ENCODE measurements around the gene KCNMB1.

Gene KCNMB1

DNA sequence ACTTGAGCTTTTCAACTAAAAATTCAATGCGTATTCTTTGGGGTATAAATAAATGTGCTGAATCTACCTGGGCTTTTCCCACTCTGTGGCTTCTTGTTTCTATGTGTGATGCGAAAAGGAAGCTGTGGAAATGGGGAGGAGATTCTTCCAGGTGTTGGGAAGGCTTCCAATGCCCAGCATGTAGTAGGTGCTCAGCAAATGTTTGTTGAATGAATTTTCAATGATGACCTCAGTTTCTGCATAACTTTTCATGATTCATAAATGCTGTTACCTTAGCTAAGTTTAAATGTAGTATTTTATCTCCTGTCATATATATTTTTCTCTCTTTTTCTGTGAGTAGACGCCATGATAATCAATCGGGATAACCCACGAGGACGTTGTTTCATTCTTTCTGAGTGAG is 25.6 kb upstream of the KCNMB1 start:
- DNase-seq (ENCODE audit: low spot score): no peak

DNA sequence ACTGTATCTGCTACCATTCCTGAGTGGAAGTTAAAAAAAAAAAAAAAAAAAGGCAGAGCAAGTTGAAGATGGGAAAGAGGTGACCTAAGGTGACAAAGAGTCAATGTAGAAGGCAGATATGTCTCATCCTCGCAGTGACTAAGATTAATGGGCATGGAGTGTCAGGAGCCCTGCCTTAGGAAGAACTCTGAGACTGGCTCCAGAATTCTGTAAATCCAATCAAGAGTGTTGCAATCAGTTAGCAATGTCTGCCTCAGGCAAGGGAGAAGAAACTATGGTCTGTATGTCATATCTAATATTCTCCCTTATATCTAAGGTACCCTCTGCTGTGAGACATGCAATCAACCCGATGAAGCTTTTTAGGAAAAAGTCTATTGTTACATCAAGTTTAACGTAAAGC is 24.7 kb upstream of the KCNMB1 start:
- DNase-seq (ENCODE audit: low spot score): no peak

DNA sequence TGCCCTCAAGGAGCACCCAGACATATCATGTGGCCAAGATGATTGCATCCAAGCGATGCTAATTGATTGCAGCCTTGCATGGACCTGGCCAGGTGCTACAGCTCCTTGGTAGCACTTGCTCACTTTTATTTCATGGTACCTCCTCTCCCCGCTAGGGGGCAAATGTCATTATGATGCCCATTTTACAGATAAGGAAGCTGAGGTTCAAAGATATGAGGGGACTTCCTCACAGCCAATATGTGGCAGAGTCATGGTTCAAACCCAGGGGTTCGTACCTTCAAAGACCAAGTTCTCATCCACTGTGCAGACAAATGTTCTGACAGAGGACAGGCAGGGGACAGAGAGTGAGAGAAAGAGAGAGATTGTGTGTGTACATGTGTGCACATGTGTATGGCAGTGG is 21.9 kb upstream of the KCNMB1 start:
- no peak for DNase-seq (ENCODE audit: low spot score)

DNA sequence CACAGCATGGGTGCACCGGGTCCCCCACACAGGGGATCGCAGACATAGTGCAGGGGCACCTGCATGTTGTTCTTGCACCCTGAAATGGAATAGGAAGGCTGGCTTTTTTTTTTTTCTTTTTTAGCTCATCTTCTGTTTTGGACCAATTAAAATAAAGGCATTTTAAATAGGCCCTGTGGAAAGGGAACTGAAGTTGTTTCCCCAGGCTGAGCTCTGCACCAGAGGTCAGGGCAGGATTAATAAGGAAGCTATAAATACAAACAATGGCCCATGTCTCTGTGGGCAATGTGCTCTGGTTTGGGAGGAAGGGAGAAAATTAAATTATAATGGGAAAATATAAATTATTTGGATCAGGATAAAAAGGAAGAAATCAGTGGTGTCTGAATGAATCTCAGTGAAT is 21.2 kb upstream of the KCNMB1 start:
- DNase-seq (ENCODE audit: low spot score): no peak

DNA sequence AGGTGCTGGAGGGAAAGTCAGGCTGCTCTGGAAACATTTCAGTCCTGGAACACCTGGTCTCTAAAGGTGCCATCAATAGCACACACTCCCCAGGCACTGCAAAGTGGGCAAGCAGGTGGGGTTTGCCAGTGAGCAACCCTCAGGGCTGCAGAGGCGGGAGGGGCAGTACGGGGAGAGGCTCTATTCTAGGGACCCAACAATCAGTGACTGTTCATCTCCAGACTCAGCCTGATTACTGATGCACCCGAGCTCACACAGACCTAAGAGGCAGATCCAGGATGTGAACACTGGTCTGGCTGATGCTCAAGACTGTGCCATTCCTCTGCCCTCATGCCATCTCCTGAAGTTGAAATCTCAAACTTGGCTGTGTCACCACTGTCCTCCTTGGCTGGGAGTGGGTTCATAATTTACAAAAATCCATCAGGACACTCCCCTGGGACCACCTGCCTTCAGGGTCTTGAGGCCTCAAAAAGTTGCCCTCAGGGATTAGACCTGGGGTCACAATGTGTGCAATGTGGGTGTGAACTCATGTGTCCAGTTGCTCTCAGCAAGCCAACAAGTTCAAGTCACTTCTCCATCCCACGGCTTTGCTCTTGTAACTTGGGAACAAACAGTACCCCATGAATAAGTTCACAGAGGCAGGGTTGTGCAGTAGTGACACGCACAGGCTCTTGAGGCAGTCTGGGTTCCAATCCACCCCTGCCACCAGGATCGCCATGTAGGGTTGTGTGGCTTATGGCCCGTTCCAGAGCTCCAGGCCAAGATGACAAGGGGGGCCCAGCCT is 19.9 kb upstream of the KCNMB1 start:
- no peak for DNase-seq (ENCODE audit: low spot score)

DNA sequence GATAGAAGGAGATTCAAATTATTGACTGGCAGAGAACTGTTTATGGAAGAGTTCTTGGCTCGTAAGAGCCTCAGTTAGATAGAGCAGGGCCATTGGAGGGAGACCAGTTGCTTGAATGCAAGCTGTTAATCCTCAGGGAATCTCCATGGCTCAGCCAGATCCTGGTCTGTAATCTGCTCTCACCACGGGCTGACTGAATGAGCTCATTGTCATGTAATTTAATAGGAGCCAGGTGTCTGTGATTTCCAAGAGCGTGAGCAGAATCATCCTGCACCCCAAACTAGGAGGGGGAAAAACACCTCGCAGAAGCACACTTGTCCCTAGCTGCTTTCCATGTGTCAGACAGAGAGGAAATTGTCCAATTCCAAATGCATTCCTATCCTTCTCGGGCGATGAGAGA is 19.1 kb upstream of the KCNMB1 start:
- DNase-seq (ENCODE audit: low spot score): no peak

DNA sequence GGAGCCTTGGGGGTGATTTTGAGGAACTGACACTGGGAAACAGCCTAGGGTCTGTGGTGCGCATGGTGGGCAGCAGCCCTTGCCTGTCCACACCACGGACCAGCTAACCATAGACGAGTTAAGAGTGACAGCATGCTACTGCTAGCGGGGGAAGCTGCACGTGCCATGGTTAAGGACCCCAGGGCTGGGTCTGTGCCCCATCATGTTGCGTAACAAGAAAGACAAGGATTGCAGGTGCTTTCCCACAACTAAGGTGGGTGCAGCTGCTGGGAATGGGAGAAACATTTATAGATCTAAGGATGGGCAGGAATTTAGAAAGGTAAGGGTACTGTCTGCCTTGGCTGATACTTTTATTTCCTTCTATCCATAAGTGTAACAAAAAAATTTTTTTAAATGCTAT is 17.9 kb upstream of the KCNMB1 start:
- no peak for DNase-seq (ENCODE audit: low spot score)

DNA sequence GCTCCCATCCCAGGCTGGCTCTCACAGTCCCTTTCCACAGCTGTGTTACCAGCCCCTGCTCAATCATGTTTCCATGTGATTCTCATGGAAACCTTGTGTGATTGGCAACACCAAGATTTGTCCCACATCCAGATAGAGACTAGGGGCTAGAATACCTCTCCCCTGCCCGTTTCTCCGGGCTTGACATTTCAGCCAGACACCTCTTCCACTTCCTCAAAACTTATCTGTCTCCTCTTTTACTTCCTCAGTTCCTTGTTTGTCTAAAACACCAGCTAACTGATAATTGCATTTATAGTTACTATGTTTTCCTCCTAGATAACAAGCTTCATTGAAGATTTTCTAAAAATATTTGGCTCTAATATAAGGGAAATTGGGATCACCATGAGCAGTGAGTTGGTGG is 16.6 kb upstream of the KCNMB1 start:
- no peak for DNase-seq (ENCODE audit: low spot score)

DNA sequence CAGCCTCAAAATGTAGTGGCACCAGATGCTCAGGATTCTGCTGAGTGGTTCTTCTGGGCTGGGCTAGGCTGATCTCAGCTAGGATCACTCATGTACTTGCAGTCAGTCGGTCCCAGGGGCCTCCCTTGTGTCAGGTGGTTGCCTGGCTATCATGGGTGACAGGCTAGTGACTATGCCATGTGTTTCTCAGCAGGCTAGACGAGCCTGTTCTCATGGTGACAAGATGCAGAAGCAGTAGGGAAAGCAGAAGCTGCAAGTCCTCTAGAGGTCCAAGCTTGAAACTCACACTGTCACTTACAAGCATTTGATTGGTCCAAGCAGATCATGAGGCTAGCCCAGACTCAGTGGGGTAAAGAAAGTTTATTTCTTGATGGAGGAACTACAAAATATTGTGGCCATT is 15.2 kb upstream of the KCNMB1 start:
- DNase-seq (ENCODE audit: low spot score): no peak

DNA sequence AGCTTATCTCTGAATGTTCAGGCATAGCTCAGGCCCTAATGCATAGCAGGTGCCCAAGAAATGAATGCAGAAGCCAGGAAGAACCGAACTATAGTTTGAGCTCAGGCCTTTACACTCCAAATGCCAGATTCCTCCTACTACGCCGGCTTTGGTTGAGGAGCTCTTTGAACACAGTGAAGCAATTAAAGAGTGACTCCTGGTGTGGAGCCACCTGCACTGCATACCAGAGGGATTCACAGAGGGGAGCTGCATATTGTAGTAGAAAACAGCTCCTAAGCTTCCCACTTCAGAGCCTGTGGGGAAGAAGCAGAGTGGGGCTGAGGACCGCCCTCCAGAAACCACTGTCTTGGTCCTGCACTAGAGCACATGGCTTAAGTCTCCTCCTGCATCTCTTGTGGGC is 14.5 kb upstream of the KCNMB1 start:
- no peak for DNase-seq (ENCODE audit: low spot score)

DNA sequence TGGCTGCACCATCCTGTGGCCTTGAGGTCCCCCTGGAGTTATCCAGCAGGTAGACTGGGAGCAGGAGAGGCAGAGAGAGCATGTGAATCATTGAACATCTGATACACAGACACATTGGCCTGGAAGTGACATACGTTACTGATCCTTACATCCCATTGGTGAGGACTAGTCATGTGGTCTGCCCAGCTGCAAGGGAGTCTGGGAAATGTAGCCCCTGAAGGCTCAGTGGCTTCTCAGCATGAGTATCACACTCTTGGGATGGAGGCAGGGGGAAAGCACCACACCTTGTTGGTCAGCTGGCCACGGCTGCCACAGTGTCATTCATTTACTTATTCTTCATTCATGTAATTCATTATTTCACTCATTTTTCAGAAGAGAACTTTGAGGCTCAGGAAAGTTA is 13.3 kb upstream of the KCNMB1 start:
- DNase-seq (ENCODE audit: low spot score): no peak

DNA sequence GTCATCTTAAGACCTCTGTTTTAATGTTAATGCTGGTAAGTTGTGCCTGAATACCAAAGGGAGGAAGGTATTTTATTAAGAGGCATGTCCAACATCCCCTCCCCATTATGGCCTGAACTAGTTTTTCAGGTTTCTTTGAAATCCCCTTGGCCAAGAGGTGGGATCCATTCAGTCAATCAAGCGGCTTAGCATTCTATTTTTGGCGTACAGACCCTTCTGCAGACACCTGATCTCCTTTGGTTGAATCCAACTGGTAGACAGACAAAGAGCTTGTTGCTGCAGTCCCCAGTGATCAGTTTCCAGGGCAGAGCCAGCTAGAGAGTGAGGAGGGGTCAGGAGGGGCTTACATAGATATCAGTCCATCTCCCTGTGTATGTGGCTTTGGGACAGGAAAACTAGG is 7.9 kb upstream of the KCNMB1 start:
- no peak for DNase-seq (ENCODE audit: low spot score)

DNA sequence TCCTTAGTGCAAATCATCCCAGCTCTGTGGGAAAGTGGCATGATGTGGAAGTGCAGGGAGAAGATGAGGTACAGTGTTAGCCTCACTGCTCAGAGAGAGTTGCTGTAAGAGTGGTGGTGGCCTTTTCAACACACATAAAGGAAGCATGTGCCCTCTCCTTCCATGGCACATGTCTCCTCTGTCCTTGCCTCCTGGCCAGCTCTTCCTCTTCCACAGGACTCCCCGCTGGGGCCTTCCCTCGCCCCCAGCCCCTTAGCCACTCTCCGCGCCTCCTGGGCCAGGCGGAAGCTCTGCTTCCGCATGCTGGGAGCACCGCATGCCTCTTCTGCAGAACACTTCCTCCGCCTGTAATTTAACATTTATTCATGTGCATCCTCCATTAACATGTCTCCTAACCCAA is 4.8 kb upstream of the KCNMB1 start:
- DNase-seq (ENCODE audit: low spot score): no peak

DNA sequence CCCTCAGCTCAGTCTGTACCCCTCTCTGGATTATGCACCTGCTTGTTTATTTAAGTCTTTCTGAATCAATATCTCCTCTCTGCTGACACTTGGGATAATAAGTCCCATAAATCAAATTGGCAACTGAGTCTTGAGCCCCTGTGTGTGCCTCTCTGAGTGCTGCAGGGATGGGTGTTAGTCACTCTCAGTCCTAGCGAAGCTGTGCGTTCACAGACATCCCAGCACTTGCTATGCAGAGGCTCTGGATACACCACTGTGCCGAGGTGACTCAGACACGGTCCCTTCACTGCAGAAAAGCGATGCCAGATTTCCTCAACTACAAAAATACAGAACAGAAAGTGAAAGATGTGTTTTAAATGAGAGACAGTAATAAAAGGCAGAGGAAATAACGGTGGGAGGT is 4.1 kb upstream of the KCNMB1 start:
- DNase-seq (ENCODE audit: low spot score): no peak

DNA sequence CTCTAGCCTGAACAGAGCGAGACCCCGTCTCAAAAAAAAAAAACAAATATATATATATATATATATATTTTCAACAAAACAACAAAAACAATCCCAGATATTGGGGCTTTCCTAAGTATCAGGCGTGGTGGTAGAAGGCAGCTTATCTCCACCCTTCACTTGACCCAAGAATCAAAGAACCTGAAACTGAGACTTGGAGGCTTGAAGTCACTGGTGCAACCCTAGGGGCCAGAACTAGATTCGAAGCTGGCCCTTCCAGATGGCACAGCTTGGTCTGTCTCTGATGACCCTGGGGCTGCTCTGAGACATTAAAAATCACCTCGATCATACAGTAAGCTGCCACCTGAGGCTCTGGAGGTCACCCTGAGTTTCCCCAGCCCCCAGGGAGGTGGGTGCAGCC is 1.3 kb upstream of the KCNMB1 start:
- no peak for DNase-seq (ENCODE audit: low spot score)

DNA sequence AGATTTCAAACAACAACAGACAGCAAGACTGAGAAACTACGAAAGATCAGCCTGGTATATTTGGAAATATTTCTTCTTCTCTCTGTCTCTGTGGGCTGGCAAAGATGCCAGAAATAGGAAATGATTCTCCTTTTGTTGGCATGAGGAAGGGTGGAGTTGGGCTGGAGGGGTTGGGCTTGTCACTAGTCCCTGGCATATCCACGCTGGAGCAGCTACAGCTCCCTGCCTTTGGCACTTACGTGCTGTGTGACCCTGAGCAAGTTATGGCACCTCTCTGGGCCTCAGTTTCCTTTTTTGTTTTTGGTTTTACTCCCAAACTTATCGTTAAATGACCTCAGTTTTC is 354 bp upstream of the KCNMB1 start:
- no peak for DNase-seq (ENCODE audit: low spot score)

DNA sequence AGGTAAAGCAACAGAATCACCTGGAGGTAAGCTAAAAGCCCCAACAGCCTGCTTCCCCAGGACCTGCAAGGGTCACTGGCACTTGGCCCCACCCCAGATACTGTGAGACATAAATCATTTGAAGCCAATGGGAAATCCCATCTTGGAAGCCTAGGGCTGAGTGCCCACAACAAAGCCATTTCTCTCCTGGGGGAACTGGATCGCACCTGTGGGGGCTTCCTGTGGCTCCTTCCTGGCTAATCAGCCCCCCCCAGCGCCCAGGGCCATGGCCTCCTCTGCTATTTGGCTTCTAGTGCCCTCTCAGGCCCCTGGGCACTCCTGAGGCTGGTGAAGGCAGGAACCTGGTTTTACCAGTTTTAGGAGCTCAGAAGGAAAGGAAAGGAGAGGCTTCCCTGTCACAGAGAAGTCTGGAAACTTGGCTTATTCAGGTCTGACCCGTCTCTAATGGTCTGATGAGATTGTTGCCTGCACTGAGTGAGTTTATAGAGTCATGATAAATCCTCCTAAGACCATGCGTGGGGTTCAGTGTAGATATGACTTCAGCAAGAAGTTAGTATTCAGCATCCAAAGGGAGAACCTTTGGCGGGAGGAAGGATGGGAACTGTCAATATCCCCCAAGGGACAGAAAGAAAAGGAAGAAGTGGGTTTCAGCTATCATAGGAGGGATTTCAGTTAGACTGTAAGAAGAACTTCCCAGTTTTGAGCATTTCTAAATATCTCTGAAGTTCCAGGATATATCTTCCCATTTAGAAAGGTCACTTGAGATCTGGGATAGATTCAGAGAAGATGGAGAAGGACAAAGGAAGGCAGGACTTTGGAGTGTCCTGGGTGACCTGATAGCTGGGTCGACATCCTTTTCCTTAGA is 1.2 kb downstream of the KCNMB1 start:
- DNase-seq (ENCODE audit: low spot score): no peak

DNA sequence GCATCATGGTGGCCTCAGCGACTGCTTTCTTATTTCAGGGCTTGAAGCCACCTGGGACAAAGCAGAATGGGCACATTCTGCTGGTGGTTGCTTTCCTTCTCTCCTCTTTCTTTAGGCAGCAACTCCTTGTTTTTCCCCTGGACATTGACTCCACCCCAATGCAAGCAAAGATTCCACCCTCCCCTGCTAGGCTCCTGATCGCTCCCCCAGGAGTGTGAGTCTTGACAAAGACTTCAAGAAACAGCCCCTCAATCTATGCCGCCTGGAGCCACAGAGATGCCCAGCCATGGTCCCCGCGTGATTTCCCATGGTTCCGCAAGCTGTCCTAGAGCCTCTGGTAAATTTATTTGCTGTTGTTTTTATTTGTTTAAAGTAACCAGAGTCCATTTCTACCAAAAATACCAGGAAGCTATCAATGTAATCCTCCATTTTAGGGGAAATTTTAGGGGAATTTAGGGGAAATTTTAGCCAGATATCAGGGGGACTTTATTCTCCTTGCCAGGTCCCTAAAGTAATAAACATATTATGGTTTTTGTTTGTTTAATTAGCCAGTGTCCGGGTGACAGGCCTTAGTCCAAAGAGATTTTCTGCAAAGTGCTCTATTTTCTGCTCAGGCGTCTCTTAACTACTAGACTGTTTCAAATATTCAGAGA is 2.3 kb downstream of the KCNMB1 start:
- DNase-seq (ENCODE audit: low spot score): no peak

DNA sequence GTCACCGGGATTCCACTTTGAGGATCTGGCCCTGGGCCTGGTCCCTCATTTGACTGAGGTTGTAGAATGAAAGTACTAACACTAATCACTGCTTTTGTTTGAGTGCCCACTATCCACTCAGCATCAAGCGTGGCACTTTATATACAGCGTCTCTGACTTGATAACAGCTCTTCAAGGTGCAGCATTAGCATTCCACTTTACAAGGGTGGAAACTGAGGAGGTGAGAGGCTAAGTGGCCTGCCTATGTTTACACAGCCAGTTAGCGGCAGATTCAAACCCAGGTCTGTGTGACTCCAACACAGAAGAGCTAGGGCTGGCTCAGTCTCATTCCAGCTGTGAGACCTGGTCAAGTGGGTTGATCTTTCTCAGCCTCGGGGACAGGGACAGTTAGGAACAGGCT is 5.9 kb downstream of the KCNMB1 start:
- no peak for DNase-seq (ENCODE audit: low spot score)

DNA sequence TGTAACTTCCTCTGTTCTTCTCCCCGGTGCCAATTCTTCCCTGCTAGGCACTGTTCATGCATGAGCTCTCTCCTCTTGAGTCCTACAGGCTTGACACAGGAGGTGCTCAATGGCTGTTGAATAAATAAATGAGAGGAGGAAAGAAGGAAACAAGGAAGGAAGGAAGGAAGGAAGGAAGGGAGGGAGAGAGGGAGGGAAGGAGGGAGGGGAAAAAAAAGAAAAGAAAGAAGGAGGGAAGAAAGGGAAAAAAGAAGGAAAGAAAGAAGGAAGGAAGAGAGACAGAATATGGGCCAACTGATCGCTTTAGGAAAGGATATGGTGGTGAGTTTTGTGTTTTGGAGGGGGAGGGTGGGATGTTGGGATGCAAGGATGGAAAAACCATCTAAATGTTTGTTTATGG is 6.4 kb downstream of the KCNMB1 start:
- no peak for DNase-seq (ENCODE audit: low spot score)

DNA sequence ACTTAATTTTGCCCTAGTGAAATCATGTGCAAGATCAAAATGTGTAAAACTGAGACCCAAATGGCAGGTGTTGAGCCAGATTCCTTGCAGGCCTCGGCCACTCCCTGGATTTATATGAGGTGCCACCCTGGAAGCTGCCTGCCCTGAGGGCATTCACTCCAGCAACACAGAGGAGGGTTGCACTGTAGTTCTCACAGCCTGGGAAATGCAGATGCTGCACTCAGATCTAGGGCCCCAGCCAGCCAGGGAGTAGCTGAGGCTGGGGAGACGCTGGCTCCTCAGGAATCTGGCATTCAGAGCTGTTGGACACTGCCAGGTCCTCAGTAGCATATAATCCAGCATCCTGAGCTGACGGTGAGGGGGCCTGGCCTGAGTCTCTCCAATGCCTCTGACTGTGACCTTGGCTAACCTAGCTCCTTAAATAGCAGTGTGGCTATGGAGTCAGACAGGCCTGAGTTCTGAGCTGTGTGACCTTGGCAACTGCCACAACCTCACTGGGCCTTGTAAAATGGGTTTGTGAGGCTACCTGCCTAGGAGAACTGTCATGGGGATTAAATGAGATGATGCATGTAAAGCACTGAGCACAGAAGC is 8.7 kb downstream of the KCNMB1 start:
- DNase-seq (ENCODE audit: low spot score): no peak

DNA sequence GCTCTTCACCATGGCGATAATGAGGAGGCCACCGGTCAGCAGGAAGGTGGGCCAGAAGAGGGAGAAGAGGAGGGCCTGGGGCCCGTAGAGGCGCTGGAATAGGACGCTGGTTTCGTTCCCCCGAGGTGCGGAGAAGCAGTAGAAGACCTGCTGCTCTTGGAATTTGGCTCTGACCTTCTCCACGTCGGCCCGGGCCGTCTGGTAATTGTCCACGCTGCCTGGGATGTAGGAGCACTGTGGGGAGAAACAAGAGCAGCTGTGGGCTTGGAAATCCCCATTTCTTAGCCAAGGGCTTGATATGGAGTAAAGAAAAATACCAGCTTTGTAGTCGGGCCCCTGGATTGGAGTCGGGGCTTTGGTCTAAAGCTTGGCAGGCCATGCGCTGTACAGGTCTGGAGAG is 10.4 kb downstream of the KCNMB1 start:
- DNase-seq (ENCODE audit: low spot score): no peak

DNA sequence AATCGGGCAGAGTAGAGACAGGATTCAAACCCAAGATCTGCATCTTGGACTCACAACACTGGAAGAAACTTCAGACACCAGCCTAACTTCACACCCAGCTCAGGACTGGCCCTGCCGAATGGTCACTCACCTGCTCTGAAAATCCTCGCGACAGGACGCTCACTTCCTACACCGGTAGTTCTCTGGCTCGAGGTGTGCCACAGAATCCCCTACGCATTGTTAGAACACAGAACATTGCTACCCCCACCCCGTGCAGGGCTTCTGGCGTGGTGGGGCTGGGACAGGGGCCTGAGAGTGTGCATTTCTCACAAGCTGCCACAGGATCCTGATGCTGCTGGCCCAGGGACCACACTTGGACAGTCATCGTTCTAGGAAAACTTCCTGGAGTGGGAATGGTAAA is 12.1 kb downstream of the KCNMB1 start:
- DNase-seq (ENCODE audit: low spot score): no peak

Measured in HuH-7 (cell line).